Fibroblast of lung (primary cell): ENCODE data around the gene CERS2. TPM values are rescaled to one million over a fixed set of nuclear protein-coding genes. Genes with fewer than 3 reads are reported as not detected.

Source experiments
- DNase-seq, 2 donors: peaks; one replicate each; pipeline versions ENCODE4 v3.0.0 to v3.0.0-alpha.2; 2010; ENCODE audit warnings: low read depth in 2 of 2
- H2AFZ ChIP-seq: 2 replicates; pipeline ENCODE4 v1.5.1; 2012; ENCODE audit warnings: low read length, control low read depth, inconsistent platforms
- H3K27ac ChIP-seq: 2 replicates; pipeline ENCODE4 v1.5.1; 2011; ENCODE audit warnings: low read length, control low read depth; ENCODE audit not compliant: insufficient read depth
- H3K27me3 ChIP-seq: 2 replicates; pipeline ENCODE4 v1.5.1; 2011; ENCODE audit warnings: mild to moderate bottlenecking, low read length; ENCODE audit not compliant: control insufficient read depth, insufficient read depth
- H3K36me3 ChIP-seq: 2 replicates; pipeline ENCODE4 v1.5.1; 2011; ENCODE audit warnings: low read length; ENCODE audit not compliant: control insufficient read depth, insufficient read depth
- H3K4me1 ChIP-seq: 2 replicates; pipeline ENCODE4 v1.5.1; 2011; ENCODE audit warnings: low read length; ENCODE audit not compliant: control insufficient read depth, insufficient read depth; ENCODE audit errors: extremely low read depth
- H3K4me2 ChIP-seq: 2 replicates; pipeline ENCODE4 v1.5.1; 2011; ENCODE audit warnings: low read length, control low read depth; ENCODE audit not compliant: insufficient read depth; ENCODE audit errors: extremely low read depth
- H3K4me3 ChIP-seq, 4 experiments: fragments of 200-600 bp in 1 of 4; sonication (generic) in 1 of 4; replicated peaks in 1 of 4; 2 replicates each; pipeline ENCODE4 v1.5.1; 2011 to 2016; ENCODE audit warnings: low read length in 4 of 4, low read depth in 3 of 4, mild to moderate bottlenecking in 3 of 4, control low read depth in 2 of 4, inconsistent platforms in 1 of 4, mixed read lengths in 1 of 4; ENCODE audit not compliant: insufficient read depth in 1 of 4; ENCODE audit errors: control extremely low read depth in 1 of 4
- H3K79me2 ChIP-seq: 2 replicates; pipeline ENCODE4 v1.5.1; 2012; ENCODE audit warnings: mild to moderate bottlenecking, low read length, inconsistent platforms; ENCODE audit not compliant: control insufficient read depth, insufficient read depth
- H3K9ac ChIP-seq: 2 replicates; pipeline ENCODE4 v1.5.1; 2011; ENCODE audit warnings: mild to moderate bottlenecking, low read length, control low read depth; ENCODE audit not compliant: insufficient read depth
- H3K9me3 ChIP-seq: 2 replicates; pipeline ENCODE4 v1.5.1; 2012; ENCODE audit warnings: low read depth, low read length; ENCODE audit not compliant: control insufficient read depth, insufficient read depth
- H4K20me1 ChIP-seq: 2 replicates; pipeline ENCODE4 v1.5.1; 2011; ENCODE audit warnings: low read length; ENCODE audit not compliant: control insufficient read depth, insufficient read depth; ENCODE audit errors: extremely low read depth
- CTCF ChIP-seq, 2 donors: IDR thresholded peaks in 1 of 2; conservative IDR thresholded peaks in 1 of 2; 1 replicate in 1 of 2; 2 replicates in 1 of 2; pipeline ENCODE4 v1.5.1; 2011 to 2012; ENCODE audit warnings: low read length in 2 of 2, control low read depth in 1 of 2, inconsistent platforms in 1 of 2, low read depth in 1 of 2, mild to moderate bottlenecking in 1 of 2
- EZH2 ChIP-seq: IDR thresholded peaks from 2 replicates; pipeline ENCODE4 v1.5.1; 2012; ENCODE audit warnings: low read length, control low read depth, mild to moderate bottlenecking; ENCODE audit errors: missing control alignments
- polyA plus RNA-seq, 2 donors: library from polyadenylated mRNA; depleted of rRNA in 1 of 2; stranded (reverse) in 1 of 2; unstranded in 1 of 2; fragments of >200 nt; gene quantifications; 2 replicates each; pipeline ENCODE4 v1.2.1, GENCODE V29; 2011 to 2012; ENCODE audit warnings: missing spikeins in 1 of 2
- total RNA-seq: library from RNA; depleted of rRNA; stranded (reverse); fragments of >200 nt; gene quantifications from 2 replicates; pipeline ENCODE4 v1.2.1, GENCODE V29; 2014

CERS2 gene
- total and polyA plus RNA-seq, 2 donors (not counting 1 experiment from before 2014, with no cell fraction given), result 190 to 254 TPM

DNA sequence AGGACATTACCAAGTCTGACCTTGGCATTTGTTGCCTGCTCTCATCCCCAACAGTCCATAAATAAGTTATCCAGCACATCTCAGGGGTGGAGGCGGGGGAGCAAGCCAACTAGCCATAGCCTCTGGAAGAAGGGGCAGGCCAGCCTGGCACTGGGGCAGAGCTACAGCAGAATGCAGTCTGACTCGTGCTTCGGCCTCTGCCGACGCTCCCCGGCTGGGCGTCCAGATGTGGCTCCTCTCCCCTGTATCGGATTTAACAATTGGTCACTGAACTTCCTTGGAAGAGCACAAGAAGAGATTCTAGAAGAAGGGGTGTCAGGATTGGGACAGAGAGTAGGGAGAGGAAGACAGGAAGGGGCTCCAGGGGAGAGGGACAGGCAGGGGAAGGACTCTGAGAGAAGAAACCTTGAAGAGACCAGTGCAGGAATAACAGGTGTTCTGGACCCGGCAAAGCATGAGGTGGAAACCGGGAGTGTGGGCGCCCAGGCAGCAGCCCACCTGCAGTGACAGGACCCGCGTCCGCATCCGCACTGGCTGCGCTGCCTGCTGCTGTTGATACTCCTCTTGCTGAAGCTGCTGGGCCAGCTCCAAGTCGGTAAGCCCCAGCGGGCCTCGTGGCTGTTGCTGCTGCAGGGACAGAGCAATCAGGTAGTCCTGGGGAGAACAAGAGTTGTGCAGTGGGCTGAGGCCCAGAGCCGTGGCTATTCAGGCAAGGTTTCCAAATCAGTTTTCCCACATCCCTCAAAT is 22.7 kb upstream of the CERS2 start:
- no peak overlapping the region for H3K9ac ChIP-seq
- H3K27ac ChIP-seq, result no peak overlapping the region
- TF ChIP-seq EZH2 (no peak), CTCF (conservative IDR thresholded peaks at IDR 0.05 in 1 of 2, IDR thresholded peaks at IDR 0.05 in 1 of 2; ENCODE audit: low read depth in 1 of 2, low read length in 2 of 2) (no peak)
- no peaks in the 10 kb centered on the region for H3K79me2 ChIP-seq
- no peaks in the 10 kb centered on the region for H3K9me3 ChIP-seq
- H3K36me3 ChIP-seq, result peaks cover 5% of the 10 kb centered on the region
- no peak overlapping the region for H3K4me2 ChIP-seq
- H3K27me3 ChIP-seq, result no peaks in the 10 kb centered on the region
- no peak overlapping the region for H2AFZ ChIP-seq
- H3K4me1 ChIP-seq, result no peaks in the 10 kb centered on the region
- no peaks in the 10 kb centered on the region for H4K20me1 ChIP-seq
- no peak overlapping the region for H3K4me3 ChIP-seq
- no peak for DNase-seq

- Histone ChIP-seq H3K9ac (no peak overlapping the region), H3K27me3 (no peaks in the 10 kb centered on the region), H3K4me3 (no peak overlapping the region), H3K4me1 (no peaks in the 10 kb centered on the region), H3K27ac (no peak overlapping the region), H3K79me2 (no peaks in the 10 kb centered on the region), H3K9me3 (no peaks in the 10 kb centered on the region), H3K36me3 (peaks cover 2% of the 10 kb centered on the region), H2AFZ (peak overlapping the region; percentile 55), H3K4me2 (no peak overlapping the region), H4K20me1 (no peaks in the 10 kb centered on the region)
- peak in 1 of 2 donors; percentile 49 for DNase-seq
- TF ChIP-seq CTCF (conservative IDR thresholded peaks at IDR 0.05 in 1 of 2, IDR thresholded peaks at IDR 0.05 in 1 of 2; ENCODE audit: low read depth in 1 of 2, low read length in 2 of 2) (peak; percentile 53 to 69), EZH2 (no peak)
Measured at GRCh38 chr1:150995896-150996295, 21.3 kb upstream of the CERS2 start.

- no peak for TF ChIP-seq EZH2
- no peak for TF ChIP-seq CTCF (conservative IDR thresholded peaks at IDR 0.05 in 1 of 2, IDR thresholded peaks at IDR 0.05 in 1 of 2; ENCODE audit: low read depth in 1 of 2, low read length in 2 of 2)
- no peaks in the 10 kb centered on the region for H3K4me1 ChIP-seq
- H3K36me3 ChIP-seq, result peaks cover 2% of the 10 kb centered on the region
- no peak for DNase-seq
- no peaks in the 10 kb centered on the region for H4K20me1 ChIP-seq
- no peaks in the 10 kb centered on the region for H3K9me3 ChIP-seq
- no peak overlapping the region for H3K4me3 ChIP-seq
- H2AFZ ChIP-seq, result peak overlapping the region; percentile 55
- H3K27me3 ChIP-seq, result no peaks in the 10 kb centered on the region
- no peak overlapping the region for H3K4me2 ChIP-seq
- H3K79me2 ChIP-seq, result no peaks in the 10 kb centered on the region
- no peak overlapping the region for H3K9ac ChIP-seq
- no peak overlapping the region for H3K27ac ChIP-seq
Measured at GRCh38 chr1:150995460-150995859, 20.8 kb upstream of the CERS2 start.
